ENCODE results near the gene AFF1. TPM values are rescaled to one million over a fixed set of nuclear protein-coding genes. Genes with fewer than 3 reads are reported as not detected.
"Not testable (repeated sequence)": the region's sequence is repeated elsewhere in the genome, so short reads cannot be mapped to it uniquely, and the experiment has no call there.

The AFF1 gene
- total RNA-seq, 1 experiment from 2014 or later = 93.4 TPM

DNA sequence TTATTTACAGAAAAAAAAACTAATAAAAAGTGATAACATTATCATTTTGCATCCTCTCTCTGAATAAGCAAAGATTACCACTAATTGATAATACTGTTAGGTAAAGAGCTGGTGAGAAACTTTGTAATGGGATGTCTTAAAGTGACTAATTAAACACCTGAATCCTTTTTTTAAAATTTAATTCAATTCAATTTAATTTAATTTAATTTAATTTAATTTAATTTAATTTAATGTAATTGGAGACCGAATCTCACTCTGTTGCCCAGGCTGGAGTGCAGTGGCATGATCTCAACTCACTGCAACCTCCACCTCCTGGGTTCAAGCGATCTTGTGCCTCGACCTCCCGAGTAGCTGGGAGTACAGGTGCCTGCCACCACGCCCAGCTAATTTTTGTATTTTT, 51.0 kb downstream of the AFF1 start:
- H3K9me3 Mint-ChIP-seq; ATAC-seq; H3K27me3 Mint-ChIP-seq (ENCODE audit: low read depth); H3K4me1 Mint-ChIP-seq; POLR2A ChIA-PET; H3K27ac Mint-ChIP-seq; H3K4me3 Mint-ChIP-seq; DNase-seq (ENCODE audit: low spot score): not testable (repeated sequence)
- peak; percentile 91 for TF ChIP-seq HMGA2 (CRISPR knock-in tag; IDR thresholded peaks at IDR 0.05)
- H3K36me3 Mint-ChIP-seq = peaks cover 26% of the 10 kb centered on the region
- CTCF ChIA-PET = interaction anchor here (1.1 kb wide), 1 partner anchor 26 kb away, joined by 3 read pairs; no protein-coding TSS in a partner anchor

DNA sequence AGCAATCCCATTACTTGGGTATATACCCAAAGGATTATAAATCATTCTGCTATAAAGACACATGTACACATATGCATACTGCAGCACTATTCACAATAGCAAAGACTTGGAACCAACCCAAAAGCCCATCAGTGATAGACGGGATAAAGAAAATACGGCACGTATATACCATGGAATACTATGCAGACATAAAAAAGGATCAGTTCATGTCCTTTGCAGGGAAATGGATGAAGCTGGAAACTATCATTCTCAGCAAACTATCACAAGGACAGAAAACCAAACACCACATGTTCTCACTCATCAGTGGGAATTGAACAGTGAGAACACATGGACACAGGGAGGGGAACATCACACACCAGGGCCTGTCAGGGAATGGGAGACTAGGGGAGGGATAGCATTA, 54.8 kb downstream of the AFF1 start:
- H3K4me1 Mint-ChIP-seq = peaks cover 17% of the 10 kb centered on the region
- DNase-seq (ENCODE audit: low spot score); ATAC-seq; H3K27me3 Mint-ChIP-seq (ENCODE audit: low read depth); H3K27ac Mint-ChIP-seq; H3K9me3 Mint-ChIP-seq; POLR2A ChIA-PET; H3K4me3 Mint-ChIP-seq: not testable (repeated sequence)
- CTCF ChIA-PET = interaction anchor here (0.6 kb wide), 1 partner anchor 43 kb away, joined by 3 read pairs; no protein-coding TSS in a partner anchor
- peaks cover 29% of the 10 kb centered on the region for H3K36me3 Mint-ChIP-seq

DNA sequence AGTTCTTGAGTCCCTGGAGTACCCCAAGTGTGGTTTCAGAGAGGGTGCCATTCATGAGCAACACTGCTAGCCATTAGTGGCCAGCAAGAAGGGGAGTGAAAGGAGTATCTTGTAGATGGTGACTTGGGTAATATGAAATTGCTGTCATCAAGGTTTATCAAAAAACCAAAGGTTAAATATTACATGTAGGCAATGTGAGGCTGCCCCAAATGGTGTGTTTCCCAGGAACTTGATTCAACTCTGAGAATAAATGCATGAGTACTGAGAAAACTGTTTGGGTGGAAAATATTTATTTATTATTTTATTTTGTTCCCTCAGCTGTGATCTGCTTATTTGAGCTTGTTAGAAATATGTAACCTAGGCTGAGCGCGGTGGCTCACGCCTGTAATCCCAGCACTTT, 55.7 kb downstream of the AFF1 start:
- ATAC-seq = no peak

More for the DNA sequence above, 55.7 kb downstream of the AFF1 start:
- peaks cover 33% of the 10 kb centered on the region for H3K36me3 Mint-ChIP-seq
- peaks cover 7% of the 10 kb centered on the region for H3K9me3 Mint-ChIP-seq
- ChIA-PET CTCF (no interaction called here), POLR2A (no interaction called here)
- DNase-seq (ENCODE audit: low spot score) = no peak
- H3K4me3 Mint-ChIP-seq = no peak overlapping the region
- peak overlapping the region; percentile 79; the same call in 1 of the 2 replicates for H3K27ac Mint-ChIP-seq
- no peaks in the 10 kb centered on the region for H3K27me3 Mint-ChIP-seq (ENCODE audit: low read depth)
- TF ChIP-seq, protein P1, sequence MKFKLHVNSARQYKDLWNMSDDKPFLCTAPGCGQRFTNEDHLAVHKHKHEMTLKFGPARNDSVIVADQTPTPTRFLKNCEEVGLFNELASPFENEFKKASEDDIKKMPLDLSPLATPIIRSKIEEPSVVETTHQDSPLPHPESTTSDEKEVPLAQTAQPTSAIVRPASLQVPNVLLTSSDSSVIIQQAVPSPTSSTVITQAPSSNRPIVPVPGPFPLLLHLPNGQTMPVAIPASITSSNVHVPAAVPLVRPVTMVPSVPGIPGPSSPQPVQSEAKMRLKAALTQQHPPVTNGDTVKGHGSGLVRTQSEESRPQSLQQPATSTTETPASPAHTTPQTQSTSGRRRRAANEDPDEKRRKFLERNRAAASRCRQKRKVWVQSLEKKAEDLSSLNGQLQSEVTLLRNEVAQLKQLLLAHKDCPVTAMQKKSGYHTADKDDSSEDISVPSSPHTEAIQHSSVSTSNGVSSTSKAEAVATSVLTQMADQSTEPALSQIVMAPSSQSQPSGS (CRISPR knock-in tag; IDR thresholded peaks at IDR 0.05; ENCODE audit: borderline replicate concordance, low read depth) = no peak
- TF ChIP-seq JAZF1 (CRISPR knock-in tag; IDR thresholded peaks at IDR 0.05) (no peak), NR3C1 (CRISPR knock-in tag; conservative IDR thresholded peaks at IDR 0.05; ENCODE audit: low read depth) (no peak), RELA (CRISPR knock-in tag; IDR thresholded peaks at IDR 0.05; ENCODE audit: borderline replicate concordance) (no peak), CBFB (CRISPR knock-in tag; IDR thresholded peaks at IDR 0.05; ENCODE audit: low read depth) (no peak), GRHL2 (CRISPR knock-in tag; IDR thresholded peaks at IDR 0.05; ENCODE audit: insufficient replicate concordance, severe bottlenecking) (no peak), PRRX2 (CRISPR knock-in tag; IDR thresholded peaks at IDR 0.05) (no peak), ZNF121 (CRISPR knock-in tag; IDR thresholded peaks at IDR 0.05) (no peak), OVOL2 (CRISPR knock-in tag; IDR thresholded peaks at IDR 0.05; ENCODE audit: borderline replicate concordance) (no peak)
- TF ChIP-seq, protein P2, sequence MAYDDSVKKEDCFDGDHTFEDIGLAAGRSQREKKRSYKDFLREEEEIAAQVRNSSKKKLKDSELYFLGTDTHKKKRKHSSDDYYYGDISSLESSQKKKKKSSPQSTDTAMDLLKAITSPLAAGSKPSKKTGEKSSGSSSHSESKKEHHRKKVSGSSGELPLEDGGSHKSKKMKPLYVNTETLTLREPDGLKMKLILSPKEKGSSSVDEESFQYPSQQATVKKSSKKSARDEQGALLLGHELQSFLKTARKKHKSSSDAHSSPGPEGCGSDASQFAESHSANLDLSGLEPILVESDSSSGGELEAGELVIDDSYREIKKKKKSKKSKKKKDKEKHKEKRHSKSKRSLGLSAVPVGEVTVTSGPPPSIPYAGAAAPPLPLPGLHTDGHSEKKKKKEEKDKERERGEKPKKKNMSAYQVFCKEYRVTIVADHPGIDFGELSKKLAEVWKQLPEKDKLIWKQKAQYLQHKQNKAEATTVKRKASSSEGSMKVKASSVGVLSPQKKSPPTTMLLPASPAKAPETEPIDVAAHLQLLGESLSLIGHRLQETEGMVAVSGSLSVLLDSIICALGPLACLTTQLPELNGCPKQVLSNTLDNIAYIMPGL (CRISPR knock-in tag; IDR thresholded peaks at IDR 0.05) = no peak
- TF ChIP-seq, protein P3, sequence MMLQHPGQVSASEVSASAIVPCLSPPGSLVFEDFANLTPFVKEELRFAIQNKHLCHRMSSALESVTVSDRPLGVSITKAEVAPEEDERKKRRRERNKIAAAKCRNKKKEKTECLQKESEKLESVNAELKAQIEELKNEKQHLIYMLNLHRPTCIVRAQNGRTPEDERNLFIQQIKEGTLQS (CRISPR knock-in tag; conservative IDR thresholded peaks at IDR 0.05) = no peak
- TF ChIP-seq, protein P4, sequence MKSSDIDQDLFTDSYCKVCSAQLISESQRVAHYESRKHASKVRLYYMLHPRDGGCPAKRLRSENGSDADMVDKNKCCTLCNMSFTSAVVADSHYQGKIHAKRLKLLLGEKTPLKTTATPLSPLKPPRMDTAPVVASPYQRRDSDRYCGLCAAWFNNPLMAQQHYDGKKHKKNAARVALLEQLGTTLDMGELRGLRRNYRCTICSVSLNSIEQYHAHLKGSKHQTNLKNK (CRISPR knock-in tag; IDR thresholded peaks at IDR 0.05) = no peak
- TF ChIP-seq, protein P5, sequence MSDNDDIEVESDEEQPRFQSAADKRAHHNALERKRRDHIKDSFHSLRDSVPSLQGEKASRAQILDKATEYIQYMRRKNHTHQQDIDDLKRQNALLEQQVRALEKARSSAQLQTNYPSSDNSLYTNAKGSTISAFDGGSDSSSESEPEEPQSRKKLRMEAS (CRISPR knock-in tag; IDR thresholded peaks at IDR 0.05) = no peak
- TF ChIP-seq, protein P6, sequence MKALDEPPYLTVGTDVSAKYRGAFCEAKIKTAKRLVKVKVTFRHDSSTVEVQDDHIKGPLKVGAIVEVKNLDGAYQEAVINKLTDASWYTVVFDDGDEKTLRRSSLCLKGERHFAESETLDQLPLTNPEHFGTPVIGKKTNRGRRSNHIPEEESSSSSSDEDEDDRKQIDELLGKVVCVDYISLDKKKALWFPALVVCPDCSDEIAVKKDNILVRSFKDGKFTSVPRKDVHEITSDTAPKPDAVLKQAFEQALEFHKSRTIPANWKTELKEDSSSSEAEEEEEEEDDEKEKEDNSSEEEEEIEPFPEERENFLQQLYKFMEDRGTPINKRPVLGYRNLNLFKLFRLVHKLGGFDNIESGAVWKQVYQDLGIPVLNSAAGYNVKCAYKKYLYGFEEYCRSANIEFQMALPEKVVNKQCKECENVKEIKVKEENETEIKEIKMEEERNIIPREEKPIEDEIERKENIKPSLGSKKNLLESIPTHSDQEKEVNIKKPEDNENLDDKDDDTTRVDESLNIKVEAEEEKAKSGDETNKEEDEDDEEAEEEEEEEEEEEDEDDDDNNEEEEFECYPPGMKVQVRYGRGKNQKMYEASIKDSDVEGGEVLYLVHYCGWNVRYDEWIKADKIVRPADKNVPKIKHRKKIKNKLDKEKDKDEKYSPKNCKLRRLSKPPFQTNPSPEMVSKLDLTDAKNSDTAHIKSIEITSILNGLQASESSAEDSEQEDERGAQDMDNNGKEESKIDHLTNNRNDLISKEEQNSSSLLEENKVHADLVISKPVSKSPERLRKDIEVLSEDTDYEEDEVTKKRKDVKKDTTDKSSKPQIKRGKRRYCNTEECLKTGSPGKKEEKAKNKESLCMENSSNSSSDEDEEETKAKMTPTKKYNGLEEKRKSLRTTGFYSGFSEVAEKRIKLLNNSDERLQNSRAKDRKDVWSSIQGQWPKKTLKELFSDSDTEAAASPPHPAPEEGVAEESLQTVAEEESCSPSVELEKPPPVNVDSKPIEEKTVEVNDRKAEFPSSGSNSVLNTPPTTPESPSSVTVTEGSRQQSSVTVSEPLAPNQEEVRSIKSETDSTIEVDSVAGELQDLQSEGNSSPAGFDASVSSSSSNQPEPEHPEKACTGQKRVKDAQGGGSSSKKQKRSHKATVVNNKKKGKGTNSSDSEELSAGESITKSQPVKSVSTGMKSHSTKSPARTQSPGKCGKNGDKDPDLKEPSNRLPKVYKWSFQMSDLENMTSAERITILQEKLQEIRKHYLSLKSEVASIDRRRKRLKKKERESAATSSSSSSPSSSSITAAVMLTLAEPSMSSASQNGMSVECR (CRISPR knock-in tag; IDR thresholded peaks at IDR 0.05; ENCODE audit: borderline replicate concordance) = no peak
- peaks cover 18% of the 10 kb centered on the region for H3K4me1 Mint-ChIP-seq

Data from WTC11 (cell line).